GM18951 (cell line): ENCODE measurements around the gene DENND2C.

ENCODE experiments used
- POLR2A ChIP-seq: IDR thresholded peaks from 4 replicates; pipeline ENCODE4 v1.6.1; 2011; ENCODE audit warnings: mild to moderate bottlenecking; ENCODE audit not compliant: insufficient read length, insufficient read depth; ENCODE audit errors: extremely low read depth
- in situ Hi-C: fragments of 300-500 bp; cut with MboI; formaldehyde crosslinking; loops from one replicate; pipeline ENCODE4 v1.12.0; 2022; ENCODE audit warnings: low sequenced_read_pairs, mixed read lengths, inconsistent platforms; ENCODE audit not compliant: unreplicated experiment

The DENND2C gene

DNA sequence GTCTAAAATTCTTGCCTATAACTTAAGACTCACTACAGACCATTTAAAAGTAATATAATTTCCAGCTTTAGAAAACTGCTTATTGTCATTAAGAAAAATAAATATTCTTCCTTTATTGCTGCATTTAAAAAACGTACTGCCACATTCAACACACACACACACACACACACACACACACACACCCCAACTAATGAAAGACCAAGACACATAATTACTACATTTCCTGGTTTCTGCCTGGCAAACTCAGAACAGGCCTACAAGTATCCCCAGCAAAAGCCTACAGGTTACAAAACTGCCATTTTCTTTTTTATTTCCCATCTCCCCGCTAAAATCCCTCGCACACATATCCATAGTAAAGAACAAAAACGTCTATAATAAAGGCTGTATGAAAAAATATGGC is 1.5 kb downstream of the DENND2C start:
- in situ Hi-C loops = no loop called here
- TF ChIP-seq POLR2A = no peak

DNA sequence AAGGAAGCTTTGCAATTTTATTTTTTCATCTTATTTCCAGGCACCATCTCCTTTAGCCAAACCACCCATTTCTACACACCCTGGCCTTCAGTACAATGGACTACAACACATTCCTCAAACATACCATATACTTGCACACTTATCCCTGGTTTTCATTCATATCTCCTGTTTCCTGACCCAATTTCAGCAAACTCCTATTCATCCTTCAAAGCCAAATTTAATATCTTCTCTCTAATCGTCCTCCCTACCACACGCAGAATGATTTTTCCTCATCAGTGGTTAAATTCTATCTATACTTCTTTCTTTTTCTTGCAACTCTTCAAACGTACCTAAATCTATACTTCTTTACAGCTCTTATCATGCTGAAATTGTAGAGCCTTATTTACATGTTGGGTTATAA is 2.9 kb downstream of the DENND2C start:
- in situ Hi-C loops = no loop called here
- no peak for TF ChIP-seq POLR2A

DNA sequence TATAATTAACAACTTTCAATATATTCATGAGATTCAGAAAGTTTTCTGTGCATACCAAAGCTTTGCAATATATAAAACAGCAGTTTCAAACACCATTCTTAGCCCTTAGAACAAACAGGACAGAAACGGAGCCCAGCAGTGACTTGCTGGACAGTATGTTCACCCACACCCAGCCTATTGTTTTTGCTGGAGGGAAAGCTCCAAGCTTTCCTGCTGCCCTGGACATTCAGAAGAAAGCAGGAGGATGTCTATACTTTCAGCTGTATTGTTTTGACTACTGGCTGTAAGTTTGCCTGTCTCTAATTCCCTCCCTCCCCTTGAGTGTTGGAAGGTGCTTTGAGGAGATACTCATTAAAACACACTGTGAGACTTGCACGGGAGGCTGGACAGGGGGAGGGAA is 9.6 kb downstream of the DENND2C start:
- in situ Hi-C loops = no loop called here
- TF ChIP-seq POLR2A = no peak

DNA sequence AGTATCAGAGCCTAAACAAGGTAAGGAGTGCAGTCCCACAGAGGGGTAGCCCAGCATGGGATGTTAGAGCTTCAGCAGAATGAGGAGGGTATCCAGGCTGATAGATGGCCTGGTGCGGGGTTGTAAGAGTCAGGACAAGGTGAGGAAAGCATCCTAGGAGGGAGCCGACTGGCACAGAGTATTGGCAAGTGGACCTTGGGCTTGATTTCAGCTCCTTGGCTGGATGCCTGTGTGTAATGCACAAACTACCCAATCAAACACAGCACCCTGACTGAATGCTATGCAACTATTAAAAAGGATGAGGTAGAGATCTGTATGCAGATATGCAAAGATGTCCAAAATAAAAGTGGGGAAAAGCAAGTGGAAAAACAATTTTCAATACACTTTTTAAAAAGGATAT is 18.0 kb downstream of the DENND2C start:
- TF ChIP-seq POLR2A = no peak
- in situ Hi-C loops = no loop called here

DNA sequence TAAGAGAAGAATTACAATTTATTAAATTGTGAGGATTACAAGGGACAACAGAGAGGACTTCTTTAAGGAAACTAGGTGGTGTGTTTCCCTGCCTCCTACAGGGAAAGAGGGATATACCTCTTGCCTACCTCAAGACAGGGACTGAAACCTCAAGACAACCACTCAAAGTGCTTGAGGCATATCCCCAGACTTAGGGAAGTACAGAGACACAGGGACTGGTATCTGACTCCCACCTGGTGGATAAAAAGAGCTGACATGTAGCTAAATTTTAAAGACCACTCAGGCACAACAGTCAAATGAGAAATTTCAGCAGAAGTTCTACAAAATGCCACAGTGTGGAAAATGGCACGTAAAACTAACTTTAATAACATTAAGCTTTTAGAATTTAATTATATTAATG is 21.3 kb downstream of the DENND2C start:
- TF ChIP-seq POLR2A = no peak
- in situ Hi-C loops = no loop called here

DNA sequence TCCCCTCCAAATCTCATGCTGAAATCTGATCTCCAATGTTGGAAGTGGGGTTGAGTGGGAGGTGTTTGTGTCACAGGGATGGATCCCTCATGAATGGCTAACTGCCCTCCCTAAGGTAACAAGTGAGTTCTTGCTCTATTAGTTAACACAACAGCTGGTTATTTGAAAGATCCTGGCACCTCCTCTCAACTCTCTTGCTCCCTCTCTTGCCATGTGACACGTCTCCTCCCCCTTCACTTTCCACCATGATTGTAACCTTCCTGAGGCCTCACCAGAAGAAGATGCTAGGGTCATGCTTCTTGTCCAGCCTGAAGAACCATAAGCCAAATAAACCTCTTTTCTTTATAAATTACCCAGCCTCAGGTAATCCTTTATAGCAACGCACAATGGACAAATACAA is 28.5 kb downstream of the DENND2C start:
- in situ Hi-C loops = no loop called here
- no peak for TF ChIP-seq POLR2A

DNA sequence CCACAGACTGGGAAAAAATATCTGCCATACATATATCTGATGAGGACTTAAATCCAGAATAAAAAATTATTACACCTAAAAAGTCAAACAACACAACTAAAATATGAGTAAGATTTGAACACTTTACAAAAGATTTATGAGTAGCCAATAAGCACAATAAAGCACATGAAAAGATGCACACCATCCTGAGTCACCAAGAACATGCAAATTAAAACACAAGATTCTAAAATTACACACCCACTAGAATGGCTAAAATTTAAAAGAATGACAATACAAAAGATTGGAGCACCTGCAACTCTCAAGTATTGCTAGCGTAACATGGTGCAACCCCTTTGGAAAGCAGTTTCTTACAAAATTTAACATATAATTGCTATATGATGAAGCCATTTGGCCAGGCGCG is 30.9 kb downstream of the DENND2C start:
- TF ChIP-seq POLR2A = no peak
- in situ Hi-C loops = no loop called here

DNA sequence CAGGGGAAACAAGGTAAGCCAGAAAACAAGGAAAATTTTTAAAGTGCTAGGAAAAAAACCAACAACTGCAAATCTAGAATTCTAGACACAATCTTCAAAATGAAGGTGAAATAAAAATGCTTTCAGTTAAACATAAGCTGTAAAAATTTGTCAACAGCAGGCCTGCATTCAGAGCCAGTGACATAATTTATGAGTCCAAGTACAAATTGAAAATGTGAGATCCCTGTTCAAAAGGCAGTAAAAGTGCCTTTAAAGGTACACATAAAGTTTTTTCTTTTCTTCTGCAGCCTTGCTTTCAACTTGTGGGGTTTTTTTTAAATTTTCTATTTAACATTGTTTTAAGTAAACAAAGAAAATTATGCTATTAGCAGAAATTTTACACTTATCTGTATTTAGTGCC is 37.4 kb downstream of the DENND2C start:
- in situ Hi-C loops = no loop called here
- no peak for TF ChIP-seq POLR2A

DNA sequence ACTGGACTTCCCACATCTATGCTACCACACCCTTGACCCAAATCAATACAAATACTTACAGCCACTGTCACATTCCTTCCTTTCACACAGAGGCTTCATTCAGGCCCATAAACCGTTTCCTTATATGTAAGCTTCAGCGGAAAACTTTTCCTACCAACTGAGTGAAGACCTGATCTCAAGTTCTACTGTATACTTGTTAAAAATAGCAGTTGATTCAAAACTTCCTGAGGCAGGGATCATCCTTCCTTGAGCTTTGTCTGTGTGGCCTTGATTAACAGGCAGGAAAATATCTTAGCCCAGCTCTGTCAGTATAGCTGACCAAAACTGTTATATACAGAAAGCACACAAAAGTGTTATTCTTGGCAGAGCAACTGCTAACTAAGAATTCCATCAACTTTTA is 42.7 kb downstream of the DENND2C start:
- in situ Hi-C loops = no loop called here

DNA sequence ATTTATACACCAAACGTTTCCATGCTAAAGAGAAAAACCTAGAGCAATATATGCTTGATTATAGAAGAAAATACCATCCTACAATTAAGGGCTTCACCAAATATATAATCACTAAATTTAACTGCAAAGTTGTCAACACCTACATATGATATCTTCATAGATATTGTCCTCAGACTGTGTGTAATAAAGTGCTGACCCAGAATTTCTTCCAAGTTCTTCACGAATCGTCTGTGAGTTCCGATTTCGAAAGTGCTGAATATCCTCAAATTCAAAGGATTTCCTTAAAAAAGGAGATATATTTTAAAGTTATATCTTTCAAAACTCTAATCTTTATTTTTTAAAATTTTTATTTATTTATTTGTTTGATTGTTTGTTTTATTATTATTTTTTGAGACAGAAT is 46.5 kb downstream of the DENND2C start:
- no peak for TF ChIP-seq POLR2A
- in situ Hi-C loops = no loop called here

More for the DNA sequence above, 42.7 kb downstream of the DENND2C start:
- no peak for TF ChIP-seq POLR2A

DNA sequence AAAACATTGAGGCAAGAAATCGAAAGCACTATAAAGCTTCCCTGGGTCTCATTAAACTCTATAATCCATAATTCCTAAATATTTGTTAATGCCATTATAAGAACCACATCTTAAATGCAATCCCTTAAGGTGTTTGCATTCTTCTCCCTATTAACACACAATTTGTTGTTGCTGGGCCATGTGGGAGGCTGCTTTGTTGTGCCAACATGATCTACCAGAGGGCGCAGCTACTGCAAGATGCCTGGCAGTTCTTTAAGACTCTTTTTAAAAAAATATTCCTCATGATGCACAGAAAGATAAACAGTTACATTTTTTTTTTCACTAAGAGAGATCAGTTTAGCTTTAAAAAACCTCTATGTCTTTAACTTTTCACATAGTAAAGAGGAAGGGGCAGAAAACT is 49.4 kb downstream of the DENND2C start:
- no peak for TF ChIP-seq POLR2A
- in situ Hi-C loops = no loop called here

DNA sequence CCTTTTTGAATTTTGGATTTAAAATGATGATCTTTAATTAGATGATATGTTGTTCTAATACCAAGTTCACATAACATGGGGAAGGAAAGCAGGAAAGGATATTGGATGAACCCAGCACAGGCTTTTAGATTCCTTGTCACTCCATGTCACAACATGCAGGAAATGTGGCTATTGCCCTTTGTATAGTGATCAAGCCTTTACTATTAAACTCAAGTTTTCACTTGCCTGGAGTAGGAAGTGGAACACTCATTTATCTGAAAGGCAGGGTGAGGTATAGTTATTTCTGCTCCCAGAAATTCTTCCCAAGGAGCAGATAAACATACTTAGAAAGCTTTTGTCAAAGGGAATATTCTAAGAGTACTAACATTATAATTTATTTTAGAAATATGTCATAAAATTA is 51.2 kb downstream of the DENND2C start:
- TF ChIP-seq POLR2A = no peak
- in situ Hi-C loops = no loop called here

DNA sequence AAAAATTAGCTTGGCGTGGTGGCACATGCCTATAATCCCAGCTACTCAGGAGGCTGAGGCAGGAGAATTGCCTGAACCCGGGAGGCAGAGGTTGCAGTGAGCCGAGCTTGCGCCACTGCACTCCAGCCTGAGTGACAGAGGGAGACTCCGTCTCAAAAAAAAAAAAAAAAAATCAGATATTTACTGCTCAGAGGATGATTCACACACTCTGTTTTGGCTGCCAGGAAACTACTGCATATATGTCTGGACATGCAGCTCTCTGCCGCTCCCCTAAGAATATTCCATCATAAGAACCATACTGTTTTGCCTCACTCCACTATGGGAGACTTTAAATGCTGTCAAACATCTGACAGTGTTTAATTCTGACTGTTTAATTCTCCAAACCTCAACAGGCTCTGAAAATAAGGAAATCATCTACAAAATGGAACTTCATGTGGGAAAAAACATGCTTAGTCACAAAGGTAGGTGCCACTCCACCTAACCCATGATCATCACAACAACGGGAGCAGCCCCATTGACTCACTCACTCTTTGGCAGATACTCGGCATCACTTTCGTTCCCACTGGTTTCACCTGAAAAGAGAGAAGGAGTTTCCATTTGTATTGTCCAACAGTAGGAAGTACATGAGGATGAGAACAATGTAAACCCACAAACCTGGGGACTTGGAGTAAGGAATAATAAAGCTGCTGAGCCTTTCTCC is 59.2 kb downstream of the DENND2C start:
- TF ChIP-seq POLR2A = no peak
- in situ Hi-C loops = no loop called here

DNA sequence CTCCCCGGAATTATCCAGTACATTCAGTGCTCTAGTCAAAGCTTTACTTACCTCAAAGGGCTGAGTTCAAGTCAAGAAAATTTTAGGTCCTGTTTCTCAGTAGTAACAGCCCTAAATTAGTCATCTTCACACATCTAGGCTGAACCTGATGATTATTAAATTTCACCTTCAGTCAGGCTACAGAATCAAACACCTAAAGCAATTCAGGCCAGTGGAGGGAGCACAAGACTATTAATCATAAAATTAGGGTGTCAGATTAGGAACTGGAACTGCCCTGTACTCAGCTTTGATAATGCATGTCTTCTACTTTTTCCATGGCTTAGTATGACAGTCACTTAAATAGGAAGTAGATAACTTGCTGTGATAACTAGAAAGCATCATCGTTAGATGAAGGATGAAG is 60.0 kb downstream of the DENND2C start:
- no peak for TF ChIP-seq POLR2A
- in situ Hi-C loops = no loop called here

DNA sequence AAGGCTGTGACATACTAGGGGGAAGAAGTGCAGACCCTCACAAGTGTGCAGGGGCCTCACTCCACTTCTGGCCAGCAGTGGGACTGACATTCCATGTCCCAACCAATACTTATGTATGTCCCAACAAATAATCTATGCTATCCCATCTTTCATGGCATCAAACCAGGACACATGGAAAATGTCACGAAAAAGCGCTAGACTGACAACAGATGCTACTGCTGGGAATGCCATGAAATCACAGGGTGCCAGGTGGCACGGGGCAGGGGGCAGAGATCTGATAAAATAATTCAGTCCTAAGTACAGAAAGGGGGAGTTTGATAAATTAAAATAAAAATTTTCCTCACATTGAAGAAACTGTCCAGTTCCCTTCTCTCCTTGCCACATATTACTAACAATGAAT is 60.8 kb downstream of the DENND2C start:
- in situ Hi-C loops = no loop called here

More for the DNA sequence above, 60.8 kb downstream of the DENND2C start:
- TF ChIP-seq POLR2A = no peak
